ENCODE measurements around the gene SRCIN1. TPM values are rescaled to one million over a fixed set of nuclear protein-coding genes. Genes with fewer than 3 reads are reported as not detected.
"Not testable (repeated sequence)": the region's sequence is repeated elsewhere in the genome, so short reads cannot be mapped to it uniquely, and the experiment has no call there.

Gene SRCIN1
- total RNA-seq, 2 donors from 2014 or later, result 2.4 to 4.8 TPM

- intact Hi-C loops (cut with DNase I), result loop anchor here (5.0 kb wide), 1 partner anchor 175 kb away; no protein-coding TSS in a partner anchor
- 55% methylated on average over 13 of the region's 14 CpGs for WGBS
- peak; percentile 92 for DNase-seq (ENCODE audit: low spot score)
- H3K36me3 ChIP-seq; H3K27me3 ChIP-seq (replicated peaks; ENCODE audit: insufficient read depth); H3K4me1 ChIP-seq (replicated peaks); H3K9me3 ChIP-seq; H3K27ac ChIP-seq; H3K4me3 ChIP-seq: not testable (repeated sequence)
- TF ChIP-seq, protein P1, sequence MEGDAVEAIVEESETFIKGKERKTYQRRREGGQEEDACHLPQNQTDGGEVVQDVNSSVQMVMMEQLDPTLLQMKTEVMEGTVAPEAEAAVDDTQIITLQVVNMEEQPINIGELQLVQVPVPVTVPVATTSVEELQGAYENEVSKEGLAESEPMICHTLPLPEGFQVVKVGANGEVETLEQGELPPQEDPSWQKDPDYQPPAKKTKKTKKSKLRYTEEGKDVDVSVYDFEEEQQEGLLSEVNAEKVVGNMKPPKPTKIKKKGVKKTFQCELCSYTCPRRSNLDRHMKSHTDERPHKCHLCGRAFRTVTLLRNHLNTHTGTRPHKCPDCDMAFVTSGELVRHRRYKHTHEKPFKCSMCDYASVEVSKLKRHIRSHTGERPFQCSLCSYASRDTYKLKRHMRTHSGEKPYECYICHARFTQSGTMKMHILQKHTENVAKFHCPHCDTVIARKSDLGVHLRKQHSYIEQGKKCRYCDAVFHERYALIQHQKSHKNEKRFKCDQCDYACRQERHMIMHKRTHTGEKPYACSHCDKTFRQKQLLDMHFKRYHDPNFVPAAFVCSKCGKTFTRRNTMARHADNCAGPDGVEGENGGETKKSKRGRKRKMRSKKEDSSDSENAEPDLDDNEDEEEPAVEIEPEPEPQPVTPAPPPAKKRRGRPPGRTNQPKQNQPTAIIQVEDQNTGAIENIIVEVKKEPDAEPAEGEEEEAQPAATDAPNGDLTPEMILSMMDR (IDR thresholded peaks at IDR 0.05), result peak in 3 of 4 experiments; percentile 30 to 47 (median 30)
Measured at GRCh38 chr17:38492067-38493040, 113.4 kb downstream of the SRCIN1 start.

- H3K9me3 ChIP-seq; H3K4me3 ChIP-seq; H3K36me3 ChIP-seq; H3K27ac ChIP-seq; H3K27me3 ChIP-seq (replicated peaks; ENCODE audit: insufficient read depth); H3K4me1 ChIP-seq (replicated peaks); DNase-seq (ENCODE audit: low spot score): not testable (repeated sequence)
- intact Hi-C loops (cut with DNase I), result loop anchor here (5.0 kb wide), 1 partner anchor 176 kb away; no protein-coding TSS in a partner anchor
- 90% methylated on average over 19 of the region's 19 CpGs for WGBS
Measured at GRCh38 chr17:38491346-38492066, 114.2 kb downstream of the SRCIN1 start.

GRCh38 chr17:38489774-38490173 lies 116.0 kb downstream of the SRCIN1 start:
- not testable (repeated sequence) for H3K36me3 ChIP-seq; H3K9me3 ChIP-seq; H3K4me3 ChIP-seq; DNase-seq (ENCODE audit: low spot score); H3K4me1 ChIP-seq (replicated peaks); H3K27ac ChIP-seq; H3K27me3 ChIP-seq (replicated peaks; ENCODE audit: insufficient read depth)
- WGBS, result 79% methylated on average over 17 of the region's 17 CpGs
- intact Hi-C loops (cut with DNase I), result loop anchor here (5.0 to 10.0 kb wide), 3 partner anchors 47 to 178 kb away; partner anchors contain the start of gene SOCS7

DNA sequence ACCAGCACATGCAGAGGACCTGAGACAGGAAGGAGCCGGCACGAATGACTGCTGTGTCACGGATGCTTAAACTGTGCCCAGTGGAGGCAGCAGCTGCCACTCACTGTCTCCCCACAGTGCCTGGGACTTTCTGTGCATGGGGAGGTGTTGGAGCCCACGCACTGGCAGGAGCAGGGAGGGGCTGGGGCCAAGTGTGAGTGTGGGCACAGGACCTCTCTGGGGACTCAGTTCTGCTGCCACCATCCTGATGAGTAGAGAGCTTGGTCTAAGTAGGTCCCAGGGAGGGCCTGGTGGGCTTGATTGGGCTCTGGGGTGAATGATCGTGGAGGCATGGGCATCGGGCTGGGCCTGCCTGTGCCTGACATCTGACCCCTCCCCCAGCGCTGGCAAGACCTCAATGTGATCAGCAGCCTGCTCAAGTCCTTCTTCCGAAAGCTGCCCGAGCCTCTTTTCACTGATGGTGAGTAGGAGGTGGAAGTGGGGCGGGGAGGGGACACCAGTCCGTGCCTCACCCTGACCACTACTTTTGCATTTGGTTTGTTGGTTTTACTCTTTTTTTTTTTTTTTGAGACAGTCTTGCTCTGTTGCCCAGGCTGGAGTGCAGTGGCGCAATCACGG lies 120.0 kb downstream of the SRCIN1 start:
- not testable (repeated sequence) for H3K4me3 ChIP-seq
- intact Hi-C loops (cut with DNase I), result loop anchor here (5.0 to 10.0 kb wide), 2 partner anchors 43 to 131 kb away; partner anchors contain the start of gene SOCS7

GRCh38 chr17:38485146-38485468 lies 120.6 kb downstream of the SRCIN1 start:
- TF ChIP-seq, protein P1 (IDR thresholded peaks at IDR 0.05), result peak in 1 of 4 experiments; percentile 2
- no peak for TF ChIP-seq POLR2AphosphoS5 (IDR thresholded peaks at IDR 0.05)
- Histone ChIP-seq H3K9me3 (no peaks in the 10 kb centered on the region), H3K36me3 (no peaks in the 10 kb centered on the region), H3K27me3 (replicated peaks; ENCODE audit: insufficient read depth) (no peaks in the 10 kb centered on the region), H3K27ac (no peak overlapping the region), H3K4me3 (no peak overlapping the region), H3K4me1 (replicated peaks) (no peaks in the 10 kb centered on the region)
- DNase-seq (ENCODE audit: low spot score), result no peak
- 54% methylated on average over 2 of the region's 2 CpGs for WGBS
- intact Hi-C loops (cut with DNase I), result loop anchor here (5.0 to 10.0 kb wide), 2 partner anchors 43 to 130 kb away; partner anchors contain the start of gene SOCS7

More for the DNA sequence above, 120.0 kb downstream of the SRCIN1 start:
- DNase-seq (ENCODE audit: low spot score); H3K4me1 ChIP-seq (replicated peaks); H3K27ac ChIP-seq; H3K9me3 ChIP-seq; H3K27me3 ChIP-seq (replicated peaks; ENCODE audit: insufficient read depth); H3K36me3 ChIP-seq: not testable (repeated sequence)
- 80% methylated on average over 13 of the region's 13 CpGs for WGBS
